Measurements from ENCODE around the gene NFS1.
A peak's percentile ranks its signal among the peaks of the same experiment; 100 is the strongest.
"Not testable (repeated sequence)": the region's sequence is repeated elsewhere in the genome, so short reads cannot be mapped to it uniquely, and the experiment has no call there.

The NFS1 gene

GRCh38 chr20:35729283-35729807, 30.2 kb upstream of the NFS1 start:
- DNase-seq: no peak

GRCh38 chr20:35726842-35727711, 27.9 kb upstream of the NFS1 start:
- DNase-seq: no peak

- DNase-seq: no peak
Measured at GRCh38 chr20:35724321-35725230, 25.4 kb upstream of the NFS1 start.

- not testable (repeated sequence) for DNase-seq
Measured at GRCh38 chr20:35723652-35724320, 24.6 kb upstream of the NFS1 start.

GRCh38 chr20:35723275-35723639, 24.1 kb upstream of the NFS1 start:
- not testable (repeated sequence) for DNase-seq

- DNase-seq: no peak
Measured at GRCh38 chr20:35721621-35722020, 22.5 kb upstream of the NFS1 start.

GRCh38 chr20:35721219-35721618, 22.1 kb upstream of the NFS1 start:
- no peak for DNase-seq

GRCh38 chr20:35720165-35721123, 21.3 kb upstream of the NFS1 start:
- DNase-seq: no peak

- no peak for DNase-seq
Measured at GRCh38 chr20:35719717-35720116, 20.6 kb upstream of the NFS1 start.

- peak; percentile 33 for DNase-seq
Measured at GRCh38 chr20:35718972-35719635, 20.0 kb upstream of the NFS1 start.

- not testable (repeated sequence) for DNase-seq
Measured at GRCh38 chr20:35718321-35718720, 19.2 kb upstream of the NFS1 start.

GRCh38 chr20:35716330-35716729, 17.2 kb upstream of the NFS1 start:
- DNase-seq: no peak

- DNase-seq: no peak
Measured at GRCh38 chr20:35715652-35716051, 16.5 kb upstream of the NFS1 start.

GRCh38 chr20:35714127-35714526, 15.0 kb upstream of the NFS1 start:
- no peak for DNase-seq

- not testable (repeated sequence) for DNase-seq
Measured at GRCh38 chr20:35713120-35713519, 14.0 kb upstream of the NFS1 start.

GRCh38 chr20:35711588-35712209, 12.5 kb upstream of the NFS1 start:
- DNase-seq: no peak

GRCh38 chr20:35710884-35711587, 11.9 kb upstream of the NFS1 start:
- no peak for DNase-seq

- DNase-seq: no peak
Measured at GRCh38 chr20:35710039-35710438, 10.9 kb upstream of the NFS1 start.

- DNase-seq: no peak
Measured at GRCh38 chr20:35709259-35709658, 10.1 kb upstream of the NFS1 start.

GRCh38 chr20:35708502-35708901, 9.3 kb upstream of the NFS1 start:
- no peak for DNase-seq

Data from fibroblast of upper back skin (primary cell).